ENCODE data around the gene TREX2. TPM values are rescaled to one million over a fixed set of nuclear protein-coding genes. Genes with fewer than 3 reads are reported as not detected.

TREX2 gene
- total RNA-seq, 1 experiment from 2014 or later, result 2.9 TPM

- H3K36me3 ChIP-seq (ENCODE audit: control insufficient read depth in 1 of 2, insufficient read depth in 2 of 2, low read length in 2 of 2), result no peaks in the 10 kb centered on the region
- no peaks in the 10 kb centered on the region for H3K9me2 ChIP-seq (ENCODE audit: insufficient read depth)
- no peaks in the 10 kb centered on the region for H3K9me3 ChIP-seq (ENCODE audit: control insufficient read depth in 1 of 2, insufficient read depth in 1 of 2, low read depth in 1 of 2, low read length in 2 of 2)
- BruUV-seq (replicated peaks), result no TSS peak
- ChIA-PET CTCF (no interaction called here), POLR2A (no interaction called here), RAD21 (ENCODE audit: low non-redundant PET in 1 of 2, low total read pairs in 2 of 2, uncharacterized antibody in 2 of 2, unreplicated experiment in 2 of 2) (no interaction called here)
- no peak overlapping the region for H3K4me3 ChIP-seq (replicated peaks in 1 of 2; ENCODE audit: low read depth in 1 of 2, low read length in 2 of 2)
- no peaks in the 10 kb centered on the region for H3K27me3 ChIP-seq (ENCODE audit: insufficient read depth, low read length)
- no peak overlapping the region for H2AFZ ChIP-seq (ENCODE audit: low read depth, low read length, poor library complexity, severe bottlenecking)
- H3K79me2 ChIP-seq (ENCODE audit: insufficient read depth, low read length), result no peaks in the 10 kb centered on the region
- no peak for DNase-seq (ENCODE audit: low read depth, low spot score)
- H3K9ac ChIP-seq (ENCODE audit: low read length), result no peak overlapping the region
- H4K20me1 ChIP-seq (ENCODE audit: insufficient read depth), result no peaks in the 10 kb centered on the region
- H3K4me1 ChIP-seq (ENCODE audit: control insufficient read depth in 1 of 2, insufficient read depth in 2 of 2, low read length in 2 of 2), result no peaks in the 10 kb centered on the region
- intact Hi-C loops (cut with micrococcal nuclease), result no loop called here
- H3K4me2 ChIP-seq (ENCODE audit: low read length), result no peak overlapping the region
- no peak overlapping the region for H3K27ac ChIP-seq (ENCODE audit: low read depth, low read length)
- TF ChIP-seq EGR1 (IDR thresholded peaks at IDR 0.05; ENCODE audit: low read depth) (no peak), EZH2phosphoT487 (IDR thresholded peaks at IDR 0.05; ENCODE audit: borderline replicate concordance) (no peak), SIN3A (IDR thresholded peaks at IDR 0.05; ENCODE audit: low read depth) (no peak)
- ATAC-seq, result no peak
Observed at GRCh38 chrX:153492543-153492942, 46.7 kb upstream of the TREX2 start.

GRCh38 chrX:153491918-153492317, 46.1 kb upstream of the TREX2 start:
- Histone ChIP-seq H3K4me2 (ENCODE audit: low read length) (no peak overlapping the region), H3K79me2 (ENCODE audit: insufficient read depth, low read length) (no peaks in the 10 kb centered on the region), H3K9me2 (ENCODE audit: insufficient read depth) (no peaks in the 10 kb centered on the region), H2AFZ (ENCODE audit: low read depth, low read length, poor library complexity, severe bottlenecking) (no peak overlapping the region), H3K36me3 (ENCODE audit: control insufficient read depth in 1 of 2, insufficient read depth in 2 of 2, low read length in 2 of 2) (no peaks in the 10 kb centered on the region), H3K27me3 (ENCODE audit: insufficient read depth, low read length) (no peaks in the 10 kb centered on the region), H3K9me3 (ENCODE audit: control insufficient read depth in 1 of 2, insufficient read depth in 1 of 2, low read depth in 1 of 2, low read length in 2 of 2) (no peaks in the 10 kb centered on the region), H3K4me3 (replicated peaks in 1 of 2; ENCODE audit: low read depth in 1 of 2, low read length in 2 of 2) (no peak overlapping the region), H3K9ac (ENCODE audit: low read length) (no peak overlapping the region), H3K4me1 (ENCODE audit: control insufficient read depth in 1 of 2, insufficient read depth in 2 of 2, low read length in 2 of 2) (no peaks in the 10 kb centered on the region), H4K20me1 (ENCODE audit: insufficient read depth) (no peaks in the 10 kb centered on the region), H3K27ac (ENCODE audit: low read depth, low read length) (no peak overlapping the region)
- ChIA-PET POLR2A (no interaction called here), RAD21 (ENCODE audit: low non-redundant PET in 1 of 2, low total read pairs in 2 of 2, uncharacterized antibody in 2 of 2, unreplicated experiment in 2 of 2) (no interaction called here), CTCF (no interaction called here)
- no TSS peak for BruUV-seq (replicated peaks)
- intact Hi-C loops (cut with micrococcal nuclease), result no loop called here
- TF ChIP-seq POLR2A (IDR thresholded peaks at IDR 0.05; ENCODE audit: borderline replicate concordance, extremely low read depth, insufficient read depth, insufficient read length) (no peak), CBX3 (IDR thresholded peaks at IDR 0.05; ENCODE audit: low read depth) (no peak), EGR1 (IDR thresholded peaks at IDR 0.05; ENCODE audit: low read depth) (no peak), JUND (IDR thresholded peaks at IDR 0.05) (no peak), MAX (IDR thresholded peaks at IDR 0.05) (no peak), FOSL1 (IDR thresholded peaks at IDR 0.05; ENCODE audit: low read depth) (no peak), SIN3A (IDR thresholded peaks at IDR 0.05; ENCODE audit: low read depth) (no peak), CTCF (IDR thresholded peaks at IDR 0.05 in 2 of 3, conservative IDR thresholded peaks at IDR 0.05 in 1 of 3; ENCODE audit: borderline replicate concordance in 1 of 3, insufficient read depth in 1 of 3, low read depth in 2 of 3, low read length in 2 of 3) (no peak), ATF3 (IDR thresholded peaks at IDR 0.05) (no peak), SRF (IDR thresholded peaks at IDR 0.05; ENCODE audit: low read depth) (no peak), EZH2 (IDR thresholded peaks at IDR 0.05) (no peak), ZNF274 (IDR thresholded peaks at IDR 0.05; ENCODE audit: low read depth, low read length) (no peak), YY1 (IDR thresholded peaks at IDR 0.05; ENCODE audit: extremely low read depth, insufficient replicate concordance, low read depth, low read length) (no peak), RAD21 (IDR thresholded peaks at IDR 0.05; ENCODE audit: low read depth) (no peak), ELF1 (IDR thresholded peaks at IDR 0.05; ENCODE audit: borderline replicate concordance, low read depth) (no peak), ZFX (IDR thresholded peaks at IDR 0.05) (no peak), CEBPB (IDR thresholded peaks at IDR 0.05; ENCODE audit: low read depth) (no peak)
- ATAC-seq (no peak), DNase-seq (ENCODE audit: low read depth, low spot score) (no peak)
